Prostate gland (tissue), 2 donors: ENCODE data around the gene C6orf52. TPM values are rescaled to one million over a fixed set of nuclear protein-coding genes. Genes with fewer than 3 reads are reported as not detected.

Experiments used
- DNase-seq: peaks from one replicate; pipeline ENCODE4 v3.0.0-alpha.2; 2019; ENCODE audit warnings: low spot score
- H3K27ac ChIP-seq, 2 donors: fragments of 200-600 bp; sonication (generic); 2 replicates each; pipeline ENCODE4 v1.5.1; 2017 to 2019
- H3K27me3 ChIP-seq: fragments of 200-600 bp; sonication (generic); replicated peaks from 2 replicates; pipeline ENCODE4 v1.5.1; 2019; ENCODE audit not compliant: insufficient read depth
- H3K36me3 ChIP-seq, 2 donors: fragments of 200-600 bp; sonication (generic); 1 replicate in 1 of 2; 2 replicates in 1 of 2; pipeline versions ENCODE4 v1.5.1 to v1.8.1; 2017 to 2019
- H3K4me1 ChIP-seq: fragments of 200-600 bp; sonication (generic); replicated peaks from 2 replicates; pipeline ENCODE4 v1.5.1; 2019
- H3K4me3 ChIP-seq, 2 donors: fragments of 200-600 bp; sonication (generic); 2 replicates each; pipeline ENCODE4 v1.5.1; 2017 to 2019
- H3K9me3 ChIP-seq: fragments of 200-600 bp; sonication (generic); 2 replicates; pipeline ENCODE4 v1.5.1; 2017
- CTCF ChIP-seq, 4 experiments: fragments of 200-600 bp in 2 of 4; fragments of 450-650 bp in 2 of 4; sonication (generic) in 2 of 4; IDR thresholded peaks; 1 replicate in 3 of 4; 2 replicates in 1 of 4; pipeline ENCODE4 v1.5.1; 2016 to 2019; ENCODE audit warnings: antibody characterized with exemption in 4 of 4, mild to moderate bottlenecking in 2 of 4, moderate library complexity in 2 of 4
- POLR2A ChIP-seq: fragments of 450-650 bp; IDR thresholded peaks from one replicate; pipeline ENCODE4 v1.6.1; 2016; ENCODE audit warnings: antibody characterized with exemption, mild to moderate bottlenecking
- POLR2AphosphoS5 ChIP-seq: sonication (generic); formaldehyde crosslinking; IDR thresholded peaks from one replicate; pipeline ENCODE4 v1.6.1; 2017; ENCODE audit warnings: antibody characterized with exemption
- WGBS: methylation state at CpG from one replicate; pipeline ENCODE4 v1.1.5; 2018; 5-methylcytosine and 5-hydroxymethylcytosine counted together
- intact Hi-C: fragments of 100-400 bp; cut with DNase I; formaldehyde crosslinking; loops from one replicate; pipeline ENCODE4 v1.14.2; 2022
- total RNA-seq, 2 donors: library from RNA; depleted of rRNA; stranded (reverse); fragments of >200 nt; gene quantifications; one replicate each; pipeline ENCODE4 v1.1.0, GENCODE V29; 2016

The C6orf52 gene
- total RNA-seq, 2 donors from 2014 or later = 3.3 TPM; not detected in 1

GRCh38 chr6:10713962-10714361 lies 19.5 kb upstream of the C6orf52 start:
- no peak overlapping the region for H3K27ac ChIP-seq
- TF ChIP-seq CTCF (IDR thresholded peaks at IDR 0.05) (no peak), POLR2A (no peak), POLR2AphosphoS5 (no peak)
- H3K9me3 ChIP-seq = no peaks in the 10 kb centered on the region
- H3K36me3 ChIP-seq = no peaks in the 10 kb centered on the region
- intact Hi-C loops = no loop called here
- H3K4me3 ChIP-seq = no peak overlapping the region
- WGBS = 82% methylated on average over 8 of the region's 8 CpGs
- H3K27me3 ChIP-seq = no peaks in the 10 kb centered on the region
- no peak for DNase-seq
- H3K4me1 ChIP-seq = no peaks in the 10 kb centered on the region

GRCh38 chr6:10696655-10697054 lies 2.2 kb upstream of the C6orf52 start:
- WGBS = 99% methylated on average over 4 of the region's 4 CpGs
- no peak for DNase-seq

GRCh38 chr6:10695086-10695657 lies 756 bp upstream of the C6orf52 start:
- peak overlapping the region; percentile 68 to 90 for H3K4me3 ChIP-seq
- WGBS = 0% methylated on average over 17 of the region's 17 CpGs
- peaks cover 5% of the 10 kb centered on the region for H3K4me1 ChIP-seq
- H3K27me3 ChIP-seq = no peaks in the 10 kb centered on the region
- DNase-seq = no peak
- H3K36me3 ChIP-seq = no peaks in the 10 kb centered on the region
- H3K9me3 ChIP-seq = no peaks in the 10 kb centered on the region
- peak overlapping the region; percentile 92 to 94 for H3K27ac ChIP-seq
- intact Hi-C loops = loop anchor here (2.0 to 10.0 kb wide), 2 partner anchors 28 to 80 kb away; partner anchors contain the start of gene TMEM14C
- no peak for TF ChIP-seq CTCF (IDR thresholded peaks at IDR 0.05)
- TF ChIP-seq POLR2AphosphoS5 = no peak
- no peak for TF ChIP-seq POLR2A

More at GRCh38 chr6:10696655-10697054, 2.2 kb upstream of the C6orf52 start:
- Histone ChIP-seq H3K4me3 (peak overlapping the region in 1 of 2 donors; percentile 68), H3K36me3 (no peaks in the 10 kb centered on the region), H3K9me3 (no peaks in the 10 kb centered on the region), H3K27ac (peak overlapping the region in 1 of 2 donors; percentile 92), H3K4me1 (peaks cover 3% of the 10 kb centered on the region), H3K27me3 (no peaks in the 10 kb centered on the region)
- intact Hi-C loops = loop anchor here (10.0 kb wide), 1 partner anchor 82 kb away; no protein-coding TSS in a partner anchor
- TF ChIP-seq CTCF (IDR thresholded peaks at IDR 0.05) (no peak), POLR2A (no peak)

GRCh38 chr6:10692965-10693538 lies 1.4 kb downstream of the C6orf52 start:
- H3K9me3 ChIP-seq = no peaks in the 10 kb centered on the region
- intact Hi-C loops = loop anchor here (10.0 kb wide), 1 partner anchor 78 kb away; no protein-coding TSS in a partner anchor
- TF ChIP-seq POLR2AphosphoS5 = no peak
- no peak for TF ChIP-seq POLR2A
- no peaks in the 10 kb centered on the region for H3K27me3 ChIP-seq
- no peak for DNase-seq
- H3K4me1 ChIP-seq = peaks cover 9% of the 10 kb centered on the region
- peak overlapping the region; percentile 92 to 94 for H3K27ac ChIP-seq
- no peaks in the 10 kb centered on the region for H3K36me3 ChIP-seq
- WGBS = 76% methylated on average over 8 of the region's 8 CpGs
- peak overlapping the region in 1 of 2 donors; percentile 68 for H3K4me3 ChIP-seq

- WGBS = 46% methylated on average over 15 of the region's 15 CpGs
- intact Hi-C loops = loop anchor here (2.0 to 10.0 kb wide), 2 partner anchors 76 to 180 kb away; no protein-coding TSS in a partner anchor
These were observed 3.6 kb downstream of the C6orf52 start for GRCh38 chr6:10690651-10691445.

More at GRCh38 chr6:10690651-10691445, 3.6 kb downstream of the C6orf52 start:
- no peaks in the 10 kb centered on the region for H3K27me3 ChIP-seq
- H3K36me3 ChIP-seq = no peaks in the 10 kb centered on the region
- no peaks in the 10 kb centered on the region for H3K9me3 ChIP-seq
- H3K4me3 ChIP-seq = peak overlapping the region; percentile 5 to 30
- no peak for TF ChIP-seq POLR2A
- TF ChIP-seq POLR2AphosphoS5 = peak; percentile 56
- no peak for TF ChIP-seq CTCF (IDR thresholded peaks at IDR 0.05)
- peak overlapping the region; percentile 66 to 92 for H3K27ac ChIP-seq
- H3K4me1 ChIP-seq = peaks cover 6% of the 10 kb centered on the region
- no peak for DNase-seq
